ENCODE data around the gene SLC17A4. TPM values are rescaled to one million over a fixed set of nuclear protein-coding genes. Genes with fewer than 3 reads are reported as not detected.

The SLC17A4 gene
- total RNA-seq, 1 donor from 2014 or later: not detected

GRCh38 chr6:25750906-25751305, 3.6 kb upstream of the SLC17A4 start:
- DNase-seq: no peak

- no peak for DNase-seq
Observed at GRCh38 chr6:25753079-25753478, 1.5 kb upstream of the SLC17A4 start.

- DNase-seq: no peak
Observed at GRCh38 chr6:25755483-25755882, 941 bp downstream of the SLC17A4 start.

GRCh38 chr6:25756382-25757363, 2.1 kb downstream of the SLC17A4 start:
- no peak for DNase-seq

GRCh38 chr6:25757936-25758642, 3.5 kb downstream of the SLC17A4 start:
- no peak for DNase-seq

GRCh38 chr6:25764611-25765010, 10.1 kb downstream of the SLC17A4 start:
- DNase-seq: no peak

GRCh38 chr6:25768566-25768965, 14.0 kb downstream of the SLC17A4 start:
- no peak for DNase-seq

- DNase-seq: no peak
Observed at GRCh38 chr6:25769983-25770382, 15.4 kb downstream of the SLC17A4 start.

GRCh38 chr6:25774120-25774715, 19.7 kb downstream of the SLC17A4 start:
- no peak for DNase-seq

- no peak for DNase-seq
Observed at GRCh38 chr6:25777031-25777430, 22.5 kb downstream of the SLC17A4 start.

GRCh38 chr6:25777856-25778649, 23.5 kb downstream of the SLC17A4 start:
- DNase-seq: no peak

- no peak for DNase-seq
Observed at GRCh38 chr6:25781134-25781533, 26.6 kb downstream of the SLC17A4 start.

- DNase-seq: no peak
Observed at GRCh38 chr6:25787428-25787827, 32.9 kb downstream of the SLC17A4 start.

- DNase-seq: peak; percentile 10
Observed at GRCh38 chr6:25788305-25788922, 33.9 kb downstream of the SLC17A4 start.

- DNase-seq: no peak
Observed at GRCh38 chr6:25789475-25789874, 34.9 kb downstream of the SLC17A4 start.

- no peak for DNase-seq
Observed at GRCh38 chr6:25792016-25792415, 37.5 kb downstream of the SLC17A4 start.

GRCh38 chr6:25793970-25794369, 39.4 kb downstream of the SLC17A4 start:
- no peak for DNase-seq

- DNase-seq: no peak
Observed at GRCh38 chr6:25794784-25795183, 40.2 kb downstream of the SLC17A4 start.

- no peak for DNase-seq
Observed at GRCh38 chr6:25801436-25801835, 46.9 kb downstream of the SLC17A4 start.

- no peak for DNase-seq
Observed at GRCh38 chr6:25804804-25805203, 50.3 kb downstream of the SLC17A4 start.

GRCh38 chr6:25815194-25815593, 60.7 kb downstream of the SLC17A4 start:
- DNase-seq: no peak

GRCh38 chr6:25816252-25816651, 61.7 kb downstream of the SLC17A4 start:
- DNase-seq: no peak

All from tongue (tissue), 2 donors.